HG02759 (cell line): ENCODE results near the gene SLC25A33.

ENCODE experiments used
- ATAC-seq: cut with Tn5 transposase; IDR thresholded peaks from one replicate; pipeline ENCODE4 v1.9.1; 2021; ENCODE audit warnings: mild to moderate bottlenecking, moderate library complexity; ENCODE audit not compliant: unreplicated experiment

The SLC25A33 gene

DNA sequence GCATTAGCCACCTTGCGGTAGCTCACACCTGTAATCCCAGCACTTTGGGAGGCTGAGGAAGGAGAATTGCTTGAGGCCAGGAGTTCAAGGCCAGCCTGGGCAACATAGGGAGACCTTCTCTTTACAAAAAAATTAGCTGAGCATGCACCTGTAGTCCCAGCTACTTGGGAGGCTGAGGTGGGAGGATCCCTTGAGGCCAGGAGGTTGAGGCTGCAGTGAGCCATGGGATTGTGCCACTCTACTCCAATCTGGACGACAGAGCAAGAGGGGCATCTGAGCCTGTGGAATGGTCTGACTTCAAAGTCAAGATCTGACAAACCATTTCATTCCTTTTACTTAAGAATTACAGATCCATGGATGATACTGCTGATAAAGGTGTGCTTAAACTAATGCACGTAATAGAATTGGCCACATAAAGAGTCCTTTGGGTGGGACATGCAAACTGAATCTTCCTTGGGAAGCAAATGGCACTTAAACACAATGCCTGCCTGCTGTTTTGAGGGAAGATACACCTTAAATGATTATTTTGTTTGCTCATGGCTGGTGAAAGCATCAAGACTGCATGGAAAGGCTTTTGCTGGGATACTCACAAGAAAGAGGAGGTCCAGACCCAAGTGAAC lies 47.0 kb downstream of the SLC25A33 start:
- no peak for ATAC-seq

DNA sequence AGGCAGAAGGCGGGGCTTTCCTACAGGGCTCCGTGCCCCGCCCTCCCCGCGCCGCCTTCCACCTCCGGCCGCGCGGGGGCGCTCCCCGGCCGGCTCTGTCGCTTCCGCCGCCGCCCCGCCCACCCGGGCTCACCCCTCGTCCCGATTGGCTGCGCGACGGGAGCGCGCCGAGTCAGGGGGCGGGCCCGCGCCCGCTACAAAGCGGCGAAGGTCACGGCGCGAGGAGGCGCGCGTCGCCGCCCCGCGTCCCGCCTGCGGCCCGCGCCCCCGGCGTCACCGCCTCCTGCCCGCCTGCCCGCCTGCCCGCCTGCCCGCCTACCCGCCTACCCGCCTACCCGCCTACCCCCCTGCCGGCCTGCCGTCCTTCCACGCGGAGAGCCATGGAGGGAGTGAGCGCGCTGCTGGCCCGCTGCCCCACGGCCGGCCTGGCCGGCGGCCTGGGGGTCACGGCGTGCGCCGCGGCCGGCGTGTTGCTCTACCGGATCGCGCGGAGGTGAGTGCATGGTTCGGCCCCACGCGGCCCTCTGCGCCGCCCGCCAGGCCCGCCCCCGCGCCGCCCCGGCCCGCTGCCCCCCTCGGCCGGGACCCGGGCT lies 49.4 kb downstream of the SLC25A33 start, which contains the start of gene TMEM201:
TMEM201 (plus strand) TSS at position 361 of the 593 bp plus-strand sequence; CDS start at position 381, 20 bp downstream.
- peak; percentile 78 for ATAC-seq

- ATAC-seq = peak; percentile 19
Observed at GRCh38 chr1:9589144-9589718, 50.0 kb downstream of the SLC25A33 start.

GRCh38 chr1:9589719-9590157 lies 50.5 kb downstream of the SLC25A33 start:
- ATAC-seq = no peak

DNA sequence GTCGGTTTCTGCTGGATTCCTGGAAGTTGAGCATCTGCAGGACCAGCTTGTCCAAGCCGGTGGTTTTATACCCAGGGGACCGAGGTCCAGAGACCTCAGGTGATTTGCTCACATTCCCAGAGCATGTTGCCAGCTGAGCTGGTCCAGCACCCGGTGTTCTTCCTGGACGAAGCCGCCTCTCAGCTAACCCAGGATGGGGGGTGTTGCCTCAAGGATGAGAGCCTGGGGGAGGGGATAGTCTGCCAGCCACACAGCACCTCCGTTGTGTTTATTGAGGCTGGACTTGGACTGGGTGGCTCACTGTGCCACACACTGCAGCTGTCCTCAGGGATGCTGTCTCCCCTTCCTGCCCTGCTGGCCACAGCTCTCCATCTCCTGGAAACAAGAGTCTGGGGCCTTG lies 50.9 kb downstream of the SLC25A33 start:
- ATAC-seq = no peak

- ATAC-seq = no peak
Observed at GRCh38 chr1:9590945-9591668, 51.8 kb downstream of the SLC25A33 start.

DNA sequence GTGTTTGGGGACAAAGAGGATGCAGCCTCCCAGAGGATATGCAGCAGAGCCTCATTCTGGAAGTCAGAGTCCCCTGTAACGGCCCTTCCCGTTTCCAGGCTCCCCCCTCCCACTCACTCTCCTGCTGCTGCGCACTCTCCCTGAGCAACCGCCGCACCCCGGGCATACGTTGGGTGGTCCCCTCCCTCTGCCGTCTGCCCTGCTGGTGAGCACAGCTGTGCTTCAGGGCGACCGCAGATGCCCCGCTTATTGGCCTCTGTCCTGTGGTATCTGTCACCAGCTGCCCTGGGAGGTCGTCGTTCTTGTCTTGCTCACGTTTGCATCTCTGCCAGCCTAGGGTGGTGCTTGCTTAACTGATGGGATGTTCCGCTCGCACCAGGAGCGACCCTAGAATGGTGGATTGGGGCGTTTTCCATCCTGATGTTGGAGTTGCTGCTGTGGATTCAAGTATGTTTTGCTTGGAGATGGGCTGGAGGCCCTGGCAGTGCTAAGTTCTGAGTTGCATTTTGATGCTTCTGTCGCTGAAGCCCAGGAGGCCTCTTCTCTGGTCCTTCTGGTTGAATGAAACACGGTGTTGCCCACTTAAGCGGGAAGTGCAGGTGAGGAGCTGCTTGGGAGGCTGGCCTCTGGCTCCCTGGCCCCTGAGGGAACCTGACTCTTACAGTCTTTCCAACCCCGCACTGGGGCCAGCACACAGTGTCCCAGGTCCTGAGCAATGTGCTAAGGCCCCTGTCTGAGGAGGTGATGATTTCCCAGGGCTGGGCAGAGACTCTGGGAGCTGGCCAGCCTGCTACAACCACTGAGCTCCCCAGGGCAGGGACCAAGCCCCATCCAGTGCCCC lies 52.6 kb downstream of the SLC25A33 start:
- no peak for ATAC-seq

GRCh38 chr1:9592510-9593075 lies 53.3 kb downstream of the SLC25A33 start:
- ATAC-seq = no peak

DNA sequence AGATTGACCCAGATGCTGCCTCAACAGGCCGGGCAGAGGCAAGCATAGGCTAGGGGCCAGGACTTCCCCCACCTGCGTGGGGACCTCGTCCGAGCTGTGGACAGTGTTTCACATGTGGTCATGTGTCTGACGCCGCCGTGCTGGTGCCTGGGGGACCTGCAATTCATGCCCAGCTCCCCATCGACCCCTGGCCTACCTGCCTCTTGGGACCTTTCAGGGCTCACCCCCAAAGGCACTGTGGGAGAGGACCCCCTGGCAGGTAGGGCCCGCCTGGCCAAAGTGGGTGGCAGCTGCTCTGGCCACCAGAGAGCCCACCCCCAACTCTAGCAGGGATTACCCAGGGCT lies 53.9 kb downstream of the SLC25A33 start:
- no peak for ATAC-seq

GRCh38 chr1:9593492-9594465 lies 54.5 kb downstream of the SLC25A33 start:
- no peak for ATAC-seq

GRCh38 chr1:9594471-9595155 lies 55.3 kb downstream of the SLC25A33 start:
- ATAC-seq = no peak

- no peak for ATAC-seq
Observed at GRCh38 chr1:9595156-9595967, 56.1 kb downstream of the SLC25A33 start.

GRCh38 chr1:9595968-9596340 lies 56.7 kb downstream of the SLC25A33 start:
- no peak for ATAC-seq

DNA sequence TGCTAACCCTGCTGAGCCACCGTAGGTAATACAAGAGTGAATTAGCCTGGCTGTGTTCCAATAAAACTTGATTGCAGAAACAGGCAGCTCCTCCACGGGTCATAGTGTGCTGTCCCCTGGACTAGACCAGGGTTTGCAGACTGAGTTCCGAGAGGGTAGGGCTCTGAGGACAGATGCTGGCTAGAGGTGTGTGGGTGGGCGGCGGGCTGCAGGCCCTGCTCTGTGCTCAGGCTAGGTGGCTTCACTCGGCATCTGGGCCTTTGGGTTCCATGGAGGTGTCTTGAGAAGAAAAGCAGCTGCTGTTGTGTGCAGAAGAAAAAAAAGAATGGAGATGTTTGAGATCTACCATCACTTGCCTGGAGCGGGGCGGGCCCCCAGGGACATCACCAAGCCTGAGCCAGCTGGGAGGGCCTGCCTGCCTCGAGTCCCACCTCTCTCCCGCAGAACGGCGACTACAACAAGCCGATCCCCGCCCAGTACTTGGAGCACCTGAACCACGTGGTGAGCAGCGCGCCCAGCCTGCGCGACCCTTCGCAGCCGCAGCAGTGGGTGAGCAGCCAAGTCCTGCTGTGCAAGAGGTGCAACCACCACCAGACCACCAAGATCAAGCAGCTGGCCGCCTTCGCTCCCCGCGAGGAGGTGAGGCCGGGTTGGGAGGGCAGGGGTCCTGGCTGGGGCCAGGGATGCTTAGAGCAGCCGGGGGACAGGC lies 57.3 kb downstream of the SLC25A33 start:
- ATAC-seq = no peak

DNA sequence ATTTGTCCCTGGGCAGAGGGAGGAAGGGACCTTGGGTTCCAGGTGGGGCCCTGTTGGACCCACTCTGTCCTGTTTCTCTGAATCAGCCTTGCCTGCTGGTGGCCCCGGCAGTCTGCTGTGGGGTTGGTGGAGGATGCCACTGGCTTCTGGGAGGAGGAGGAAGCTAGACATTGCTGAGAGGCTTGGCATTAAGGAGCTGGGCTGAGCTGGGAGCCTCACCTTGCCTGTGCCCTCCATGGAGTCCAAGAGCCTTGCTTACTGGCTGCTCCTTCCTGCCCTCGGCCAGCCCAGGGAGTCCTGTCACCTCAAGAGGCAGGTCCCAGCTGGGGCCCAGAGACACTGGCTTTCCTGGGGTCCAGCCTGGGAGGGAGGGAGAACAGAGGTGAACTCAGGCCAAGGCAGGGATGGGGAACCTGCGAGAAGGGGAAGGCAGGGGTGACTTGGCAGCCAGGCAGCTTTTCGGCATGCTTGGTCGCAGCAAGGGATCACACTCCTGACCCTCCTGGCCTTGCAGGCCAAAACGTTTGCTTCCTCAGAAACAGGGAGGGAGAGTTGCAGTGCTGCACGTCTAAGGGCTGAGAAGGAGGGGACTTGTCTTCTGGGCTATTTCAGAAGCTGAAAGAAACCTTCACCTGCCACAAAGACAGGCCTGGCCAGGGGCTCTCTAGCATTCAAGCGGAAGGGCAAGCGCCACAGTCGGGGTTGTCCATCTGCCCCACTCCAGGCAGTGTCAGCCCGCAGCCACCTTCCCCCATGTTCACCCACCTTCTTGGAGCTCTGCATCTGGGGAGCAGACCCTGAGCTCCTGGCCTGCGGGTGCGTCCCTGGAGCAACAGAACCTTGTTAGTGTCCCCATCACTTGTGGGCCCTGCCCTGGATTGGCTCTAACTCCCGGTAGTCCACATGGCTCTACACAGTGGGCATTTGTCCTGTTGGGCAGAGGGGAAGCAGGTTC lies 58.4 kb downstream of the SLC25A33 start:
- ATAC-seq = no peak

GRCh38 chr1:9598316-9598700 lies 59.0 kb downstream of the SLC25A33 start:
- ATAC-seq = no peak
